Ovary (tissue), 9 donors: ENCODE data around the gene IGF2BP2. TPM values are rescaled to one million over a fixed set of nuclear protein-coding genes. Genes with fewer than 3 reads are reported as not detected.

Source experiments
- DNase-seq, 5 donors: peaks; one replicate each; pipeline ENCODE4 v3.0.0-alpha.2; 2019 to 2020
- H3K27ac ChIP-seq, 2 donors: fragments of 200-600 bp; one replicate each; pipeline versions ENCODE4 v1.5.1 to v1.8.0; 2019 to 2022
- H3K27me3 ChIP-seq: fragments of 200-600 bp; one replicate; pipeline ENCODE4 v1.8.0; 2022
- H3K36me3 ChIP-seq: fragments of 200-600 bp; sonication (generic); one replicate; pipeline ENCODE4 v1.5.1; 2019
- H3K4me1 ChIP-seq: one replicate; pipeline ENCODE4 v1.8.1; 2013; ENCODE audit warnings: mild to moderate bottlenecking, moderate library complexity; ENCODE audit not compliant: insufficient read depth
- H3K4me3 ChIP-seq: fragments of 200-600 bp; sonication (generic); one replicate; pipeline ENCODE4 v1.5.1; 2017
- H3K9me3 ChIP-seq, 2 donors: fragments of 200-600 bp in 1 of 2; sonication (generic) in 1 of 2; one replicate each; pipeline versions ENCODE4 v1.5.1 to v1.8.1; 2013 to 2019; ENCODE audit warnings: mild to moderate bottlenecking in 1 of 2, moderate library complexity in 1 of 2
- CTCF ChIP-seq, 3 donors: fragments of 450-650 bp in 2 of 3; fragments of 200-600 bp in 1 of 3; IDR thresholded peaks; one replicate each; pipeline versions ENCODE4 v1.5.1 to v1.8.0; 2016 to 2022; ENCODE audit warnings: antibody characterized with exemption in 3 of 3, mild to moderate bottlenecking in 1 of 3
- EP300 ChIP-seq: sonication (generic); formaldehyde crosslinking; IDR thresholded peaks from one replicate; pipeline ENCODE4 v1.6.1; 2017; ENCODE audit warnings: antibody characterized with exemption
- POLR2A ChIP-seq: fragments of 450-650 bp; IDR thresholded peaks from one replicate; pipeline ENCODE4 v1.6.1; 2017; ENCODE audit warnings: antibody characterized with exemption, mild to moderate bottlenecking, moderate library complexity
- WGBS, 3 donors: extraction: QIAGEN DNeasy Blood & Tissue Kit in 1 of 3; methylation state at CpG; one replicate each; pipeline versions ENCODE4 v1.1.5 to v1.1.7; 2013 to 2017; 5-methylcytosine and 5-hydroxymethylcytosine counted together
- intact Hi-C, 4 donors: fragments of 100-400 bp; cut with DNase I; formaldehyde crosslinking; loops; one replicate each; pipeline versions ENCODE4 v1.11.0 to v1.15.1; 2022 to 2023
- polyA plus RNA-seq, 2 donors: library from polyadenylated mRNA; stranded (reverse); fragments of 200-250 nt in 1 of 2; fragments of 350-450 nt in 1 of 2; fragmentation: Illumina TruSeq in 1 of 2; extraction: RNeasy Lipid Tissue Mini Kit (QIAGEN cat#74804) in 1 of 2; gene quantifications; one replicate each; pipeline ENCODE4 v1.2.3, GENCODE V29; 2013 to 2014
- total RNA-seq, 7 donors: library from RNA; depleted of rRNA in 2 of 7; stranded (reverse); fragments of >200 nt in 2 of 7; fragmentation: NEBNext Ultra II Directional in 3 of 7; extraction: Animal tissue kit (Norgen Biotek cat#: 25700) in 3 of 7; gene quantifications; one replicate each; pipeline versions ENCODE4 v1.1.0 to v1.2.4, GENCODE V29; 2016 to 2023
- donor health status: DM: no; HTN: no; CAD: no; lungs with moderate emphysema.
- donor health status: DM: no; HTN: no; CAD: no.
- donor health status: Bipolar disorder and iron deficiency.
- donor health status: DM: yes; HTN: yes; CAD: no.
- donor health status: DM: no; HTN: no; CAD: no.
- donor health status: DM: yes; HTN: yes; CAD: no.

IGF2BP2 gene
- total and polyA plus RNA-seq, 9 donors, result 4.6 to 31.1 (median 13.7) TPM

GRCh38 chr3:185709251-185709955 lies 115.4 kb downstream of the IGF2BP2 start:
- intact Hi-C loops, result no loop called here
- DNase-seq, result no peak
- no peak overlapping the region for H3K4me3 ChIP-seq
- H3K27ac ChIP-seq, result no peak overlapping the region
- H3K36me3 ChIP-seq, result no peaks in the 10 kb centered on the region
- H3K9me3 ChIP-seq, result no peaks in the 10 kb centered on the region
- no peaks in the 10 kb centered on the region for H3K27me3 ChIP-seq
- no peaks in the 10 kb centered on the region for H3K4me1 ChIP-seq
- WGBS, 3 donors, result 54 to 63% (median 58%) methylated on average over 6 of the region's 6 CpGs
- TF ChIP-seq CTCF (IDR thresholded peaks at IDR 0.05) (no peak), POLR2A (no peak), EP300 (no peak)

- intact Hi-C loops, result no loop called here
- no peaks in the 10 kb centered on the region for H3K36me3 ChIP-seq
- H3K27me3 ChIP-seq, result no peaks in the 10 kb centered on the region
- H3K4me1 ChIP-seq, result no peaks in the 10 kb centered on the region
- H3K4me3 ChIP-seq, result no peak overlapping the region
- no peak for DNase-seq
- 80 to 91% (median 87%) methylated on average over 5 of the region's 5 CpGs for WGBS, 3 donors
- H3K9me3 ChIP-seq, result no peaks in the 10 kb centered on the region
- no peak overlapping the region for H3K27ac ChIP-seq
- TF ChIP-seq CTCF (IDR thresholded peaks at IDR 0.05), result no peak
- no peak for TF ChIP-seq POLR2A
- TF ChIP-seq EP300, result no peak
Observed at GRCh38 chr3:185708392-185708791, 116.5 kb downstream of the IGF2BP2 start.

- H3K9me3 ChIP-seq, result no peaks in the 10 kb centered on the region
- H3K27ac ChIP-seq, result no peak overlapping the region
- no peaks in the 10 kb centered on the region for H3K27me3 ChIP-seq
- no peaks in the 10 kb centered on the region for H3K36me3 ChIP-seq
- TF ChIP-seq POLR2A, result no peak
- TF ChIP-seq EP300, result no peak
- intact Hi-C loops, result no loop called here
- H3K4me3 ChIP-seq, result no peak overlapping the region
- no peaks in the 10 kb centered on the region for H3K4me1 ChIP-seq
- no peak for DNase-seq
Observed at GRCh38 chr3:185705498-185705897, 119.3 kb downstream of the IGF2BP2 start.

GRCh38 chr3:185702262-185703225 lies 122.3 kb downstream of the IGF2BP2 start:
- no peak for DNase-seq
- 28 to 36% (median 34%) methylated on average over 10 of the region's 10 CpGs for WGBS, 3 donors
- Histone ChIP-seq H3K27ac (no peak overlapping the region), H3K4me1 (no peaks in the 10 kb centered on the region), H3K4me3 (no peak overlapping the region), H3K27me3 (no peaks in the 10 kb centered on the region), H3K9me3 (no peaks in the 10 kb centered on the region), H3K36me3 (no peaks in the 10 kb centered on the region)
- intact Hi-C loops, result no loop called here
- TF ChIP-seq POLR2A (no peak), CTCF (IDR thresholded peaks at IDR 0.05) (no peak), EP300 (no peak)
